HG02885 (cell line): Measurements from ENCODE around the gene DDX28.
"Not testable (repeated sequence)": the region's sequence is repeated elsewhere in the genome, so short reads cannot be mapped to it uniquely, and the experiment has no call there.

ENCODE experiments used
- ATAC-seq: cut with Tn5 transposase; IDR thresholded peaks from one replicate; pipeline ENCODE4 v1.9.1; 2021; ENCODE audit warnings: mild to moderate bottlenecking; ENCODE audit not compliant: unreplicated experiment, poor library complexity

DDX28 gene

DNA sequence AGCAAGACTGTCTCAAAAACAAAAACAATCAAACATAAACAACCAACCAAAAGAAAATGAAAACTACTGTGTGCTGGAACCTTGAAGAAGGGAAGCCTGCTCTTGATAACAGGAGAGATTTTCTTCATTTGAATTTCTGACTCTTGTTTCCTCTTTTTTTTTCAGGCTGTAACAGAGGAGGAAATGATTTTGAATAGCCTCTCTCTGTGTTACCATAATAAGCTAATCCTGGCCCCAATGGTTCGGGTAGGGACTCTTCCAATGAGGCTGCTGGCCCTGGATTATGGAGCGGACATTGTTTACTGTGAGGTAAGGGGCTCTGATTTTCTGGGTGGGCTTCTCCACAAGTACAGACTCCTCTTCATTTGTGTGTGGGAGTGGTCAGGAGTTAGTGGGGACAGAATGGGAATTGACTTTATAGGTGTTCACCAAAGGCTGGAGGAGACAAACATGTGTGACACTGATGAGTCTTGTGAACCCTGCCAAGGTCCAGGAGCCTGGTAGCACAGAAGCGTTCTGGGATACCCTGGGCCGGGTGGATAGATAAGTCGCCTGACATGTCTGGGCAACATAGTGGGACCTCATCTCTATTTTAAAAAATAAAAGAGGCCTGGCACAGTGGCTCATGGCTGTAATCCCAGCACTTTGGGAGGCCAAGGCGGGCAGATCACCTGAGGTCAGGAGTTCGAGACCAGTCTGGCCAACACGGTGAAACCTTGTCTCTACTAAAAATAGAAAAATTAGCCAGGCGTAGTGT, 15.0 kb upstream of the DDX28 start:
- ATAC-seq: no peak

DNA sequence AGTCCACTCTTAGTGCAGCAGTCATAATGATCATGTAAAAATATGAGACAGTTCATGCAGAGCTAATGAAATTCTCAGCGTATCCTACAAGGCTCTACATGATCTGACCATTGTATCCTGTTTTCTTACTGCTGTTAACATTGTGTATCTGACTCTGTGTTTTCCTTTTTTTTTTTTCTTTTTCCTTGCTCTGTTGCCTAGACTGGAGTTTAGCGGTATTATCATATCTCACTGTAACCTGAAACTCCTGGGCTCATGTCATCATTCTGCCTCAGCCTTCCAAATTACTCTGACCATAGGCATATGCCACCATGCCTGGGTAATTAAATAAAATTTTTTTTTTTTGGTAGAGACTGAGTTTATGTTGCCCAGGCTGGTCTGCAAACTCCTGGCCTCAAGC, 12.2 kb upstream of the DDX28 start:
- no peak for ATAC-seq

DNA sequence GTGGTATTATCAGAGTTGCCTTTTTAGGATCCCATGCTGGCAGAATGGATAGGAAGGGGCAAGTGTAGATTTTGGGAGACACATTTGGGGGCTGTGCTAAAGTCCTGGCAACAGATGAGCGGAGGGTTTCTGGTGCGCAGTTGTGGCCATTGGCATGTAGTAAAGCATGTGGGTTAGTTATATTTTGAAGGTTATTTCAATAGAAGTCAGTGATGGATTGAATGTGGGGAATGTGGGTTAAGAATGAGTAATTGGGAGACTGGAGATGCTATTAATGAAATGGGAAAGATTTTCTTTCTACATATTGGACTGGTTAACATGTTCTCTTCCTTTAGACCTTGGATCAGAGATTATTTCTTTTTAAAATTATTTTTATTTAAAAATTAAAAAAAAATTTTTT, 10.1 kb upstream of the DDX28 start:
- no peak for ATAC-seq

DNA sequence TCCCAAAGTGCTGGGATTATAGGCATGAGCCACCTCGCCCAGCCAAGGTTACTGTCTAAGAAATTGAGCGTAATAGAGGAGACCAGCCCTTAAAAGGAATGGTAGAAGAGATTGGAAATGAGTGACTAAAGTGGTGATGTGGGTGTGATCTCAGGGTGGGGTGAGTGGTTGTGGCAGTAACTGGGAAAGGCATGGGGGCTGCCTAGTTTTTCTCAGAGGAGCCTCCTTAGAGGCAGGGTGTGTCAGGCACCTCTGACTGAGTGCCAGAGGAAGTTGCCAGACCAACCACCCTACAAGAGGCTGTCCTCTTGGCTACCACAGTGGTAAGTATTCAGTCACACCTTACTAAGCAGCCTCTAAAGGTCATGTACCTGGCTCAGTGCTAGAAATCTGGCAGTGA, 8.9 kb upstream of the DDX28 start:
- ATAC-seq: no peak

DNA sequence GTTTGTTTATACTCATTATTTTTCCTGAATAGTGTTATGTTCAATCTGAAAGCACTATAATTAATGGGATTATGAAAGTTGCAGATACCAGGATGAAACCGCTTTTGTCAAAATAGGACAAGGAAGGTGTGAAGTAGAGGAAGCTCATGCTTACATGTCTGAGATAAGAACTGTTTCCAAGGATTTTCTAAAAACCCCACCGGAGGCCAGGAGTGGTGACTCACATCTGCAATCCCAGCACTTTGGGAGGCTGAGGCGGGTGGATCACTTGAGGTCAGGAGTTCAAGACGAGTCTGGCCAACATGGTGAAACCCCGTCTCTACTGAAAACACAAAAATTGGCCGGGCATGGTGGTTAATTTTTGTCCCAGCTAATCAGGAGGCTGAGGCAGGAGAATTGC, 7.1 kb upstream of the DDX28 start:
- ATAC-seq: not testable (repeated sequence)

DNA sequence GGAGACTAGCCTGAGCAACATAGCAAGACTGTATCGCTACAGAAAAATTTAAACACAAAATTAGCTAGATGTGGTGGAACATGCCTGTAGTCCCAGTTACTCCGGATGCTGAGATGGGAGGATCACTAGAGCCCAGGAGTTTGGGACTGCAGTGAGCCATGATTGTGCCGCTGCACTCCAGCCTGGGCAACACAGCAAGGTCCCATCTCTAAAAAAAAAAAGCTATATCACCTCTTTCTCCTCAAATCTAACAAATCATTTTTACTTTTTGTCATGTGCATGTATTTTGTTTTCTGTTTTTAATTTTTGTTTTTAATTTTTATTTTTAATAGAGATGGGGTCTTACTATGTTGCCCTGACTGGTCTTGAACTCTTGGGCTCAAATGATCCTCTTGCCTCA, 6.0 kb upstream of the DDX28 start:
- no peak for ATAC-seq

DNA sequence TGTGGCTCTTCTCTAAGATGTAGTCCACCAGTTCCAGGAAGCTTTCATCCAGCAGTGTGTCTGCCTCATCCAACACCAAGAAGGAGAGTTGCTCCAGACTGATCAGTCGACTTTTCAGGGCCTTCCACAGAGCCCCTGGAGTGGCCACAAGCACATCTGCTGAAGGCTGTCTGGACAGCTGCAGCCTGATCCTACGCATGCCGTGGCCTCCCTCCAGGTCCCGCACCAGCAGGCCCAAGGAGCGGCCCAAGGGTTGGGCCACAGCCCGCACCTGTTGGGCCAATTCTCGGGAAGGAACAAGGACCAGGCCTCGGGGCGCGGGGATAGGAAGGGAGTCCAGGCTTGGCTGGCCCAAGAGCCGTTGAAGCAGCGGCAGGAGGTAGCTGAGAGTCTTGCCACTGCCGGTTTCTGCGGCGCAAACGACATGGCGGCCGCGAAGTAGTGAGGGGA, 729 bp downstream of the DDX28 start:
- ATAC-seq: peak; percentile 14

DNA sequence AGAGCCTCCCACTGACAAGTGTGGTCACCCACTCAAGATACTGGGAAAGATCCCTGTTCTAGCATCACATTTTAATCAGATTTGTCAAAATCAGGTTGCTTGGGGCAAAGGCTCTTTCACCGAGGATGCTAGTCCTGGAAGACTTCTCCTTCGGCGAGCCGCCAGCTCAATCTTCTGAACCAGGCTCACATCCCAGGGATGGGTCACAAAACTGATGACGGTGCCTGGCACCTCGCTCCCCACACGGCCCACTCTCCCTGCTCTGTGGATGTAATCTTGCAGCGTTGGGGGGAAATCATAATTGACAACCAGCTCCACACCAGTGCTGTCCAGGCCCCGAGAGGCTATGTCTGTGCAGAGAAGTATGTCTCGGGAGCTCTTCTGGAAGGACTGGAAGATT, 1.5 kb downstream of the DDX28 start:
- no peak for ATAC-seq

DNA sequence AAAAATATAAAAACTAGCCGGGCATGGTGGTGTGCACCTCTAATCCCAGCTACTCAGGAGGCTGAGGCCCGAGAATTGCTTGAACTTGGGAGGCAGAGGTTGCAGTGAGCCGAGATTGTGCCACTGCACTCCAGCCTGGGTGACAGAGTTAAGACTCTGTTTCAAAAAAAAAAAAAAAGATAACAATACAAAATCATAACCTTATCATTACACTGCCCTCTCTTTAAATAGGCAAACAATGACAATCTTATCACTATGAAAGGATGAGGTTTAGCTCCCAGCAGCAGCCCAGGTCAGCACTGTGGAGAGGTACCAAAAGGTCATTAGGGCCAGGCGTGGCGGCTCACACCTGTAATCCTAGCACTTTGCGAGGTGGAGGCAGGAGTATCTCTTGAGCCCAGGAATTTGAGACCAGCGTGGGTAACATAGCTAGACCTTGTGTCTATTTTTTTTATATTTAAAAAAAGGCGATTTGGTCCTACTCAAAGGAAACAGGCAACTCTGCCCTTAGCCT, 3.8 kb downstream of the DDX28 start:
- no peak for ATAC-seq

DNA sequence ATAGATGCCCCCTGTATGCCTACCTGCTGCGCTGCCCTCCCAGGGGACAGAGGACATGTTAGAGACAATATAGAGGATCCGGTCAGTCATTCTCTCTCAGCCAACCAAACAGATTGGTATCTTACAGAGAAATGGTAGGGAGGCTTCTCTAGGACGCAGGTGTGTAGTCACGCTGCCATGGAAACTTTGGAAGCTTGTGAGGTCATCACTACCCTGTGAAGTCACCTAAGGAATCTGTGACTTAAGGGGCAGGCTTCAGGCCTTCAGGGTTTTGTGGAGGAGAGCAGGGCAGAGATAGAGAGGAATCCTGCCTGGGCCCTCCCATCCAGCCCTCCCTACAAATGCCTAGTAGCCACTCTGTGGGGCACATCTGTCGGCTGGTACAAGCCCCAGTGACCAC, 7.4 kb downstream of the DDX28 start, which contains the start of gene DPEP2NB:
Gene DPEP2NB (minus strand): TSS at position 231 of the 400 bp plus-strand sequence. CDS start 141 bp downstream, at position 90.
- ATAC-seq: no peak

DNA sequence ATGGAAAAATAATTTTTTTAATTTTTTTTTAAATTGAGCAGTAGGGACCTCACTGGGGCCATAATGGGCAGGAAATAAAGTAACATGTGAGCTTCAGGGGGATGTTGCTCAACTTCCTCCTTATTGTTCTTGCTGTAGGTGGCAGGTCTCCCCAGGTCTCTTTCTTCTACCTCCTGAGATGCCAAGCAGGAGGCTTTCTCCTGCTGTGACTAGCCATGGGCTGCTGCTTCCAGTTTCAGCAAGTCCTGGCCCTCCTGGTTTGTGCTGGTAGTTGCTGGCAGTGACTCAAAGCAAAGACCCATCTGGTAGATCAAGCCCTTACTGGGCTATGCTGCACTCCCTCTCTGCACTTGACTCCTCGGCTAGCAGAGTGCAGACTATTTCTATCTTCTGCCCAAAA, 9.6 kb downstream of the DDX28 start:
- ATAC-seq: no peak

DNA sequence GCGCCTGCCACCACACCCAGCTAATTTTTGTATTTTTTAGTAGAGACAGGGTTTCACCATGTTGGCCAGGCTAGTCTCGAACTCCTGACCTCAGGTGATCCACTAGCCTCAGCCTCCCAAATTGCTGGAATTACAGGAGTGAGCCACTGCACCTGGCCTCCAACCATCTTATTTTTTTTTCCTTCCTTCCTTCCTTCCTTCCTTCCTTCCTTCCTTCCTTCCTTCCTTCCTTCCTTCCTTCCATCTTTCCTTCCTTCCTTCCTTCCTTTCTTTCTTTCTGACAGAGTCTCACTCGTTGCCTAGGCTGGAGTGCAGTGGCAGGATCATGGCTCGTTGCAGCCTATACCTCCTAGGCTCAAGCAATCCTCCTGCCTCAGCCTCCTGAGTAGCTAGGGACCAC, 13.2 kb downstream of the DDX28 start:
- not testable (repeated sequence) for ATAC-seq

DNA sequence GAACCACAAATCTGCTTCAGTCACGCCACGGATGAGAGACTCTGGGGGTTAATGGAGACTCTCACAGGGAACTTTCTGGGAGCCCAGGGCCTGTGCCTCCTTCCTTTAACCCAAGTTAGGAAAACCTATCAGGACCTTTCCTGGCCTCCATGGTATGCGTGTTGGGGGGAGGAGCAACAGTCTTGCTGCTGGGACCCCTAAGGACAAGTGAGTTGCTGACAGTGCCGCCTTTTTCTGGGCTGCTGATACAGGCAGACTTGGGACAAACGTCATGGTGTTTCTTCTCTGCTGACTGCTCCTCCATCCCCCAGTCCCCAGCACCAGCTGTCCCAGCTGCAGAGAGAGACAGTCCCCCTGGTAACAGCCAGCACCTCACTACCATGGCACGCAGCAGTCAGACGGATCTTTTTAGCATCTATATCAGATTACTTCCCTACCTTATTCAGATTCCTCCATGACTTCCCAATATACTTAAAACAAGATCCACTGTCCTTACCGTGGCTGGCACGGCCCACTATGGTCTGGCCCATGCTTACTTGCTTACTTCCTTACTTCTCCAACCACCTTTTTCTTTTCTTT, 13.8 kb downstream of the DDX28 start:
- ATAC-seq: no peak

DNA sequence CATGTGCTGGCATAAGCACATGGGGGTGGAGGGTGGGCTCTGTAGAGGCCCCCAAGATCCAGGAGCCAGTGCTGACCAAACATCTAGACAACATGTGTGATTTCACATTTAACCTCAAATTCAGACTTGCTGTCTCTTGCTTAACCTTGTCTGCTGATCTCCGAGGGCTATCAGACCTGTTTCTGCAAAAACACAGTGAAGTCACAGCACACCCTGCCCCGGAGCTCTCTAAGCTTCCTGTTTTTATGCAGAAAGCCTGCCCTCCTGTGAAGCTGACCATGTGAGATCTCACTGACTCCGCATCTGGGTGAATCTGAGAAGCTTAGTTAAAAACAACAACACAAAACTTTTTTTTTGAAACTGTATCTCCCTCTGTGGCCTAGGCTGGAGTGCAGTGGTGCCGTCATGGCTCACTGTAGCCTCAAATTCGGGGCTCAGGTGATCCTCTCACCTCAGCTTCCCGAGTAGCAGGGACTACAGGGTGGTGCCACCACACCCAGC, 17.2 kb downstream of the DDX28 start:
- no peak for ATAC-seq

DNA sequence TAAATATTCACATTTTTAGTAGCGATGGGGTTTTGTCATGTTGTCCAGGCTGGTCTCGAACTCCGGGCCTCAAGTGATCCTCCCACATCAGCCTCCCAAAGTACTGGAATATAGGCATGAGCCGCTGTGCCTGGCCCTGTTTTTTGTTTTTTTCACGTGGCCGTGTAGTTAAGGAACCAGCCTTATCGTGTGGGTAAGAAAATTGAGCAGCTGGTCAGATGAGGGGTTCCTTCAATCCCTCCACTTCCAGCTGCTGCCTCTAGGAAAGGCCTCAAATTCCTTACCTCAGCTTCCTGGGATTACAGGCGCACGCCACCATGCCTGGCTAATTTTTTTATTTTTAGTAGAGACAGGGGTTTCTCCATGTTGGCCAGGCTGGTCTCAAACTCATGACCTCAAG, 17.8 kb downstream of the DDX28 start:
- no peak for ATAC-seq

DNA sequence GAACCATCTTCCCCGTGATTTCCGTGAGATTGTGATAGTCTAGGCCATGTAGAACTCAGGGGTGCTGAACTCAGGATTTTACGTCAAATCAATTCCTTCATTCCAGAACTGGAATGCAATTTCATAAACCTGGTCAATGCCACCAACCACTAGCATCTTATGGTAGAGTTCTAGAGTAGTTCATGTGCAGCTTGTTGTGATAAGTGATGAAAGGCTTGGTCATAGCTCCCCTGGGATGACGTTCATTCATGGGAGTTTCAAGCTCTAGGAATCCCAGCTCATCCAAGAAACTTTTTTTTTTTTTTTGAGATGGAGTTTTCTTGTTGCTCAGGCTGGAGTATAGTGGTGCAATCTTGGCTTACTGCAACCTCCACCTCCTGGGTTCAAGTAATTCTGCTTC, 20.0 kb downstream of the DDX28 start:
- ATAC-seq: no peak

DNA sequence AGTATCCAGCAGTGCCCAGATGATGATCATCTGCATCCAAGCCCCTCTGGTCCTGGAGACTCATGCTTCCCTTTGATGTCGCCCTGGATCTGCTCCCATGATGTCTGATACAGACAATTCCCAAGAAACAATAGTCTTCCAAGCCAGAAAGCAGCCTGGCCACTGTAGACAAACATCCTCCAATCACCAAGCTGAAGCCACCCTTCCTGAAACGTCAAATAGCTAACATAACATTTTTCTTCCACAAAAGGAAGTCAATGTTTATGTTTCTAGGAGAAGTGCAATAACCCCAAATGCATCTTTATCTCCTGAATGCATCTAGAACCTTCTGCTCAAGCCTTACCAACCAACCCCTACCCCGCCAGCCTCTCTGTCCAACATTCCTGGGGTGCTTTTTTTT, 22.6 kb downstream of the DDX28 start:
- ATAC-seq: no peak

DNA sequence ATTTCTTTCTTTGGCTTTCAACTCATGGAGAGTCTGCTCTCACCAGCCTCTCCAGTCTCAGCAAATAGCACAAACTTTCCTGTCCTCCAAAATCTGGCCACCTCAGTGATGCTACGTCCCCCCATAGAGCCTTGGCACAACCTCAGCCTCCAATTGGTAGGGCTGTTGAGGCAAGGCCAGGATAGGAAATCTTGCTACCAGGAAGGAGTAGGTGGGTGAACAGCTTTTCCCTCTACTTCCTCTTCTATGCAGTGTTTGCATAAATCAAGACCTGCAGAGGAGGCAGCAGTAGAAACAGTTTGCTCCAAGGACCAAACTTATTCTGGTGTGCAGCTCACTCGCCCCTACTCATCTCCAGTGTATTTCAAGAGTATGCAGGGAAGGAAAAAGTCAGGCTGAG, 23.0 kb downstream of the DDX28 start:
- ATAC-seq: no peak

DNA sequence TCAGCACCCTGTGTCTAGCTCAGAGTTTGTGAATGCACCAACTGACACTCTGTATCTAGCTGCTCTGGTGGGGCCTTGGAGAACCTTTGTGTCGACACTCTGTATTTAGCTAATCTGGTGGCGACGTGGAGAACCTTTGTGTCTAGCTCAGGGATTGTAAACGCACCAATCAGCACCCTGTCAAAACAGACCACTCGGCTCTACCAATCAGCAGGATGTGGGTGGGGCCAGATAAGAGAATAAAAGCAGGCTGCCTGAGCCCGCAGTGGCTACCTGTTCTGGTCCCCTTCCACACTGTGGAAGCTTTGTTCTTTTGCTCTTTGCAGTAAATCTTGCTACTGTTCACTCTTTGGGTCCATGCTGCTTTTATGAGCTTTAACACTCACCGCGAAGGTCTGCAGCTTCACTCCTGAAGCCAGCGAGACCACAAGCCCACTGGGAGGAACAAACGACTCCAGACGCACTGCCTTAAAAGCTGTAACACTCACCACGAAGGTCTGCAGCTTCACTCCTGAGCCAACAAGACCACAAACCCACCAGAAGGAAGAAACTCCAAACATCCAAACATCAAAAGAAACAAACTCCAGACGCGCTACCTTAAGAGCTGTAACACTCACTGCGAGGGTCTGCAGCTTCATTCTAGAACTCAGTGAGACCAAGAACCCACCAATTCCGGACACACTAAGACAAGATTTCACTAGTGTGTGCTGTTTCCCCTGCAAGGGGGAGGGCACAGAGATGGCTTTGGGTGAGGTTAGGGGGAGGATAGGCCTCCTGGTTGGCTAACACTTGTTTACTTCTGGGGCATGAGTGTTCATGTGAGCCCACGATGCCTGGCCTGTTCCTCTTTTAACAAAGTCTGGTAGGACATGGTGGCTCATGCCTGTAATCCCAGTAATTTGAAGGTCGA, 24.0 kb downstream of the DDX28 start, which contains the start of gene DPEP2:
Gene DPEP2 (minus strand): TSS at position 706 of the 910 bp plus-strand sequence. CDS start 6,272 bp downstream, outside the sequence.
- ATAC-seq: not testable (repeated sequence)

DNA sequence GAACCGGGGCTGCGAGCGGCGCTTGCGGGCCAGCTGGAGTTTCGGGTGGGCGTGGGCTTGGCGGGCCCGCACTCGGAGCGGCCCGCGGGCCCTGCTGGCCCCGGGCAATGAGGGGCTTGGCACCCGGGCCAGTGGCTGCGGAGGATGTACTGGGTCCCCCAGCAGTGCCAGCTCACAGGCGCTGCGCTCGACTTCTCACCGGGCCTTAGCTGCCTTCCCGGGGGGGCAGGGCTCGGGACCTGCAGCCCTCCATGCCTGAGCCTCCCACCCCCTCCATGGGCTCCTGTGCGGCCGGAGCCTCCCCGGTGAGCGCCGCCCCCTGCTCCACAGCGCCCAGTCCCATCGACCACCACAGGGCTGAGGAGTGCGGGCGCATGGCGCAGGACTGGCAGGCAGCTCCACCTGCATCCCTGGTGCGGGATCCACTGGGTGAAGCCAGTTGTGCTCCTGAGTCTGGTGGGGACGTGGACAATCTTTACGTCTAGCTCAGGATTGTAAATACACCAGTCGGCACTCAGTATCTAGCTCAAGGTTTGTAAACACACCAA, 24.7 kb downstream of the DDX28 start:
- not testable (repeated sequence) for ATAC-seq
